OCI-LY1 (cell line): Measurements from ENCODE around the gene L3MBTL2.

Experiments
- H2AFZ ChIP-seq: fragments of 200-600 bp; sonication (generic), shearing (Covaris generic); 2 replicates; pipeline ENCODE4 v1.6.0; 2014; ENCODE audit warnings: antibody characterized with exemption, mild to moderate bottlenecking, low read length
- H3F3A ChIP-seq: fragments of 200-600 bp; sonication (generic), shearing (Covaris generic); 2 replicates; pipeline ENCODE4 v1.6.0; 2014; ENCODE audit warnings: mild to moderate bottlenecking, antibody characterized with exemption, low read length, moderate library complexity; ENCODE audit not compliant: insufficient read depth
- H3K27ac ChIP-seq: fragments of 200-600 bp; sonication (generic); 2 replicates; pipeline ENCODE4 v1.5.1; 2014; ENCODE audit warnings: low read length, mixed run types, mild to moderate bottlenecking, low read depth; ENCODE audit not compliant: poor library complexity, severe bottlenecking
- H3K27me3 ChIP-seq: fragments of 200-600 bp; sonication (generic); 2 replicates; pipeline ENCODE4 v1.6.0; 2014; ENCODE audit warnings: antibody characterized with exemption, mild to moderate bottlenecking, low read length, moderate library complexity; ENCODE audit not compliant: insufficient read depth
- H3K36me3 ChIP-seq: fragments of 200-600 bp; sonication (generic); 2 replicates; pipeline ENCODE4 v1.6.1; 2014; ENCODE audit warnings: mild to moderate bottlenecking, antibody characterized with exemption, low read length, moderate library complexity, mixed read lengths; ENCODE audit not compliant: insufficient read depth
- H3K4me1 ChIP-seq: fragments of 200-600 bp; sonication (generic); 2 replicates; pipeline ENCODE4 v1.5.1; 2014; ENCODE audit warnings: mild to moderate bottlenecking, low read length, moderate library complexity; ENCODE audit not compliant: insufficient read depth, severe bottlenecking
- H3K4me2 ChIP-seq: fragments of 200-600 bp; sonication (generic), shearing (Covaris generic); 2 replicates; pipeline ENCODE4 v1.6.1; 2014; ENCODE audit warnings: low read length
- H3K4me3 ChIP-seq: fragments of 200-600 bp; sonication (generic); 2 replicates; pipeline ENCODE4 v1.5.1; 2014; ENCODE audit warnings: low read length, low read depth, mild to moderate bottlenecking, mixed read lengths; ENCODE audit not compliant: poor library complexity, severe bottlenecking
- H3K79me2 ChIP-seq: fragments of 200-600 bp; shearing (Covaris generic); 2 replicates; pipeline ENCODE4 v1.6.1; 2016; ENCODE audit warnings: mixed run types, low read length, mixed read lengths; ENCODE audit not compliant: insufficient read depth
- H3K9ac ChIP-seq: fragments of 200-600 bp; sonication (generic), shearing (Covaris generic); 2 replicates; pipeline ENCODE4 v1.6.1; 2014; ENCODE audit warnings: mild to moderate bottlenecking, low read length, mixed read lengths
- H3K9me2 ChIP-seq: fragments of 200-600 bp; sonication (generic), shearing (Covaris generic); 2 replicates; pipeline ENCODE4 v1.6.1; 2014; ENCODE audit warnings: low read depth, mild to moderate bottlenecking, low read length, mixed read lengths
- H3K9me3 ChIP-seq: fragments of 200-600 bp; shearing (Covaris generic); 2 replicates; pipeline ENCODE4 v1.6.1; 2014; ENCODE audit warnings: low read length, mixed read lengths
- H4K20me1 ChIP-seq: fragments of 200-600 bp; sonication (generic), shearing (Covaris generic); 2 replicates; pipeline ENCODE4 v1.6.0; 2016; ENCODE audit warnings: mild to moderate bottlenecking, low read length; ENCODE audit not compliant: insufficient read depth
- EZH2 ChIP-seq: fragments of 200-600 bp; sonication (generic), shearing (Covaris generic); IDR thresholded peaks from 2 replicates; pipeline ENCODE4 v1.8.0; 2017; ENCODE audit warnings: borderline replicate concordance, mixed run types, mild to moderate bottlenecking, antibody characterized with exemption, low read length, moderate library complexity, mixed read lengths
- TF ChIP-seq, protein P1 (sequence below): fragments of 200-600 bp; sonication (generic), shearing (Covaris generic); IDR thresholded peaks from 2 replicates; pipeline ENCODE4 v1.5.1; 2017; ENCODE audit warnings: mild to moderate bottlenecking, antibody characterized with exemption, low read length, moderate library complexity, mixed read lengths

The L3MBTL2 gene

DNA sequence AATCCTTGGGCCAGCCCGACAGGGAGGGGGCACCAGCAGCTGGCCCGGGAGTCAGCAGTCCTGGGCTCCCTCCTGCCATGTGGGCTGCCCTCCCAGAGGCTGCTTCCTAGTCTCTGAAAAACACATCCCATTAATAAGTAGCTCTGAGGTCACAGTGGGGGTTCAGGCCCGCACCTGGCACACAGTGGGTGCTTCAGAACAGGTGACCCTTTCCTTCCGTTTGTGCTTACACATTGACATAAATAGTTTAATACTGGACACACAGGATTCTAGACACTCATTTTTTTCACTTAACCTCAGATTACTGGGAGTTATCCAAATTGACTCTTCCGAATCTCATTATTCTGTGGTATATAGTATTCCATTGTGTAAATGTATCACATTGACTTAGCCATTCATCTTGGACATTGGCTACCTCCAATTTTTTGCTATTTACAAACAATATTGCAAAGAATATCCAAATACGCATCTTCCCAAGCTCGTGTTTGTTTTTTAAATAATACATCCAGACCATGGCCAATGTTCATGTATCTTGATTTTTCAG is 36.1 kb downstream of the L3MBTL2 start:
- H3K27ac ChIP-seq = no peak overlapping the region
- peaks cover 6% of the 10 kb centered on the region for H3K4me1 ChIP-seq
- H3K4me2 ChIP-seq = no peak overlapping the region
- no peak overlapping the region for H3K4me3 ChIP-seq
- no peaks in the 10 kb centered on the region; the same call in 1 of the 2 replicates for H3K27me3 ChIP-seq
- no peak overlapping the region for H2AFZ ChIP-seq
- no peaks in the 10 kb centered on the region for H3K9me2 ChIP-seq
- H3F3A ChIP-seq = no peaks in the 10 kb centered on the region; the same call in 1 of the 2 replicates
- H4K20me1 ChIP-seq = no peaks in the 10 kb centered on the region
- H3K36me3 ChIP-seq = peaks cover 8% of the 10 kb centered on the region
- no peaks in the 10 kb centered on the region for H3K9me3 ChIP-seq
- TF ChIP-seq, protein P1, sequence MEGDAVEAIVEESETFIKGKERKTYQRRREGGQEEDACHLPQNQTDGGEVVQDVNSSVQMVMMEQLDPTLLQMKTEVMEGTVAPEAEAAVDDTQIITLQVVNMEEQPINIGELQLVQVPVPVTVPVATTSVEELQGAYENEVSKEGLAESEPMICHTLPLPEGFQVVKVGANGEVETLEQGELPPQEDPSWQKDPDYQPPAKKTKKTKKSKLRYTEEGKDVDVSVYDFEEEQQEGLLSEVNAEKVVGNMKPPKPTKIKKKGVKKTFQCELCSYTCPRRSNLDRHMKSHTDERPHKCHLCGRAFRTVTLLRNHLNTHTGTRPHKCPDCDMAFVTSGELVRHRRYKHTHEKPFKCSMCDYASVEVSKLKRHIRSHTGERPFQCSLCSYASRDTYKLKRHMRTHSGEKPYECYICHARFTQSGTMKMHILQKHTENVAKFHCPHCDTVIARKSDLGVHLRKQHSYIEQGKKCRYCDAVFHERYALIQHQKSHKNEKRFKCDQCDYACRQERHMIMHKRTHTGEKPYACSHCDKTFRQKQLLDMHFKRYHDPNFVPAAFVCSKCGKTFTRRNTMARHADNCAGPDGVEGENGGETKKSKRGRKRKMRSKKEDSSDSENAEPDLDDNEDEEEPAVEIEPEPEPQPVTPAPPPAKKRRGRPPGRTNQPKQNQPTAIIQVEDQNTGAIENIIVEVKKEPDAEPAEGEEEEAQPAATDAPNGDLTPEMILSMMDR = no peak
- TF ChIP-seq EZH2 = no peak
- no peak overlapping the region for H3K9ac ChIP-seq
- no peaks in the 10 kb centered on the region for H3K79me2 ChIP-seq

DNA sequence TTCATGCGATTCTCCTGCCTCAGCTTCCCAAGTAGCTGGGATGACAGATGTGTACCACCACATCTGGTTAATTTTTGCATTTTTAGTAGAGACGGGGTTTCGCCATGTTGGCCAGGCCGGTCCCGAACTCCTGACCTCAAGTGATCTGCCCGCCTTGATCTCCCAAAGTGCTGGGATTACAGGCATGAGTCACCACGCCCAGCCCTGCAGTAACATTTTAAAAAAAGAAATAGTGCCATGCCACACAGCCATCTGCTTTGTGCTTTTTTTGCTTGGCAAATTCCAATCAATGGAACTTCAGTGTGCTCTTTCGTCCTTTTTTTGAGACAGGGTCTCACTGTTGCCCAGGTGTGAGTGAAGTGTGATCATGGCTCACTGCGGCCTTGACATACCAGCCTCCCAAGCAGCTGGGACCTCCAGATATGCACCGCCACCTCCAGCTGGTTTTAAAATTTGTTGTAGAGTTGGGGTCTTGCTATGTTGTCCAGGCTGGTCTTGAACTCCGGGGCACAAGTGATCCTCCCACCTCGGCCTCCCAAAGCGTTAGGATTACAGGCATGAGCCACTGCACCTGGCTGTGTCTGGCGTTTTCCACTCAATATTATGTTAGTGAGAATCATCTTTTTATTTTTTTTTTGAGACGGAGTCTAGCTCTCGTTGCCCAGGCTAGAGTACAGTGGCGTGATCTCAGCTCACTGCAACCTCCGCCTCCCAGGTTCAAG is 37.4 kb downstream of the L3MBTL2 start:
- H3F3A ChIP-seq = no peaks in the 10 kb centered on the region; the same call in 1 of the 2 replicates
- H3K4me3 ChIP-seq = no peak overlapping the region
- H3K79me2 ChIP-seq = no peaks in the 10 kb centered on the region
- no peak overlapping the region for H3K27ac ChIP-seq
- H3K9me3 ChIP-seq = no peaks in the 10 kb centered on the region
- H3K36me3 ChIP-seq = peaks cover 19% of the 10 kb centered on the region
- no peaks in the 10 kb centered on the region for H3K9me2 ChIP-seq
- no peaks in the 10 kb centered on the region; the same call in 1 of the 2 replicates for H3K27me3 ChIP-seq
- H4K20me1 ChIP-seq = no peaks in the 10 kb centered on the region
- no peak overlapping the region for H3K4me2 ChIP-seq
- no peak overlapping the region for H3K9ac ChIP-seq
- H3K4me1 ChIP-seq = no peaks in the 10 kb centered on the region
- TF ChIP-seq, protein P1 = no peak
- no peak overlapping the region for H2AFZ ChIP-seq

DNA sequence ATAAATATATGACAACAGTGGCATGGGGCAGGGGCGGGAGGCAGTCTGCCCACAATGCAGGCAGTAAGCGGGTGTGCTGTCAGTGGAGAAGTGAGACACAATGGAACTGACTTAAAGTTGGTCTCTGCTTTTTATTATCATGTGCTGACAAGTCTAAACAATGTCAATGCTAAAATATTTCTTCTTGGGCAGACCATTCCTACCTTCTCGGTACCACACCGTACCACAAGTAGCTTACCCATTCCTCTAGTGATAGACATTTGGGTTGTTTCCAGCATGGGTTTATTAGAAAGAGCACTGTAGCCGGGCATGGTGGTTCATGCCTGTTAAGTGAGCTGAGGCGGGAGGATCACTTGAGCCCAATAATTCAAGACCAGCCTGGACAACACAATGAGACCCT is 38.2 kb downstream of the L3MBTL2 start:
- H3K27me3 ChIP-seq = no peaks in the 10 kb centered on the region; the same call in 1 of the 2 replicates
- no peaks in the 10 kb centered on the region for H3K9me2 ChIP-seq
- no peak overlapping the region for H3K4me2 ChIP-seq
- H3K9ac ChIP-seq = no peak overlapping the region
- H2AFZ ChIP-seq = no peak overlapping the region
- no peaks in the 10 kb centered on the region for H3K9me3 ChIP-seq
- H3K4me3 ChIP-seq = no peak overlapping the region
- no peaks in the 10 kb centered on the region; the same call in 1 of the 2 replicates for H3F3A ChIP-seq
- H3K4me1 ChIP-seq = no peaks in the 10 kb centered on the region
- TF ChIP-seq, protein P1 = no peak
- TF ChIP-seq EZH2 = no peak
- H3K27ac ChIP-seq = no peak overlapping the region
- H4K20me1 ChIP-seq = no peaks in the 10 kb centered on the region
- H3K79me2 ChIP-seq = no peaks in the 10 kb centered on the region
- H3K36me3 ChIP-seq = peaks cover 27% of the 10 kb centered on the region
